Stimulated activated effector memory CD8-positive, alpha-beta T cell treated with anti-CD3 and anti-CD28 coated beads, Interleukin-12 subunit alpha, Interleukin-12 subunit beta, amount 100 ng/mL, for 72 hours (primary cell): ENCODE measurements around the gene ARHGAP15.

Source experiments
- ATAC-seq: fragments of 150-1000 bp; cut with Tn5 transposase; 2 replicates; pipeline ENCODE4 v1.10.0; 2021
- DNase-seq, 2 donors: peaks; one replicate each; pipeline ENCODE4 v3.0.0; 2021 to 2022; ENCODE audit warnings: low spot score in 2 of 2
- H3K27ac Mint-ChIP-seq: one replicate; pipeline ENCODE4 v1.8.0; 2022; ENCODE audit warnings: mild to moderate bottlenecking, mixed read lengths
- H3K36me3 Mint-ChIP-seq: one replicate; pipeline ENCODE4 v1.8.0; 2022; ENCODE audit warnings: mild to moderate bottlenecking, mixed read lengths
- H3K4me1 Mint-ChIP-seq: one replicate; pipeline ENCODE4 v1.8.0; 2022; ENCODE audit warnings: mixed read lengths
- H3K4me3 Mint-ChIP-seq: one replicate; pipeline ENCODE4 v1.8.0; 2022; ENCODE audit warnings: mild to moderate bottlenecking, mixed read lengths
- H3K9me3 Mint-ChIP-seq: one replicate; pipeline ENCODE4 v1.8.0; 2022; ENCODE audit warnings: mixed read lengths

Gene ARHGAP15

GRCh38 chr2:143218621-143219020 is 89.4 kb downstream of the ARHGAP15 start:
- peak overlapping the region; percentile 32 for H3K27ac Mint-ChIP-seq
- ATAC-seq (no peak), DNase-seq (no peak)
- peaks cover 23% of the 10 kb centered on the region for H3K4me1 Mint-ChIP-seq
- H3K36me3 Mint-ChIP-seq = peaks cover 30% of the 10 kb centered on the region
- no peaks in the 10 kb centered on the region for H3K9me3 Mint-ChIP-seq
- no peak overlapping the region for H3K4me3 Mint-ChIP-seq

- Mint-ChIP-seq H3K4me1 (peaks cover 24% of the 10 kb centered on the region), H3K36me3 (peaks cover 30% of the 10 kb centered on the region), H3K9me3 (no peaks in the 10 kb centered on the region), H3K4me3 (no peak overlapping the region), H3K27ac (no peak overlapping the region)
- ATAC-seq (no peak), DNase-seq (no peak)
Measured at GRCh38 chr2:143219266-143219665, 90.0 kb downstream of the ARHGAP15 start.

GRCh38 chr2:143223556-143223955 is 94.3 kb downstream of the ARHGAP15 start:
- ATAC-seq (no peak), DNase-seq (no peak)
- H3K9me3 Mint-ChIP-seq = no peaks in the 10 kb centered on the region
- no peak overlapping the region for H3K4me3 Mint-ChIP-seq
- peak overlapping the region; percentile 29 for H3K27ac Mint-ChIP-seq
- peaks cover 21% of the 10 kb centered on the region for H3K4me1 Mint-ChIP-seq
- peaks cover 7% of the 10 kb centered on the region for H3K36me3 Mint-ChIP-seq

- peaks cover 27% of the 10 kb centered on the region for H3K36me3 Mint-ChIP-seq
- H3K4me3 Mint-ChIP-seq = peak overlapping the region; percentile 21
- peaks cover 21% of the 10 kb centered on the region for H3K4me1 Mint-ChIP-seq
- DNase-seq = no peak
- H3K27ac Mint-ChIP-seq = no peak overlapping the region
- H3K9me3 Mint-ChIP-seq = no peaks in the 10 kb centered on the region
- no peak for ATAC-seq
Measured at GRCh38 chr2:143225931-143226330, 96.7 kb downstream of the ARHGAP15 start.

GRCh38 chr2:143226714-143227541 is 97.7 kb downstream of the ARHGAP15 start:
- H3K27ac Mint-ChIP-seq = no peak overlapping the region
- H3K9me3 Mint-ChIP-seq = no peaks in the 10 kb centered on the region
- peak overlapping the region; percentile 21 for H3K4me3 Mint-ChIP-seq
- peaks cover 34% of the 10 kb centered on the region for H3K36me3 Mint-ChIP-seq
- no peak for DNase-seq
- peaks cover 21% of the 10 kb centered on the region for H3K4me1 Mint-ChIP-seq
- ATAC-seq = peak; percentile 37

- Mint-ChIP-seq H3K27ac (no peak overlapping the region), H3K4me1 (peaks cover 9% of the 10 kb centered on the region), H3K4me3 (no peak overlapping the region), H3K36me3 (peaks cover 54% of the 10 kb centered on the region), H3K9me3 (peaks cover 16% of the 10 kb centered on the region)
- no peak for DNase-seq
- no peak for ATAC-seq
Measured at GRCh38 chr2:143229411-143229810, 100.2 kb downstream of the ARHGAP15 start.

GRCh38 chr2:143229952-143230351 is 100.7 kb downstream of the ARHGAP15 start:
- Mint-ChIP-seq H3K4me1 (peaks cover 9% of the 10 kb centered on the region), H3K4me3 (no peak overlapping the region), H3K27ac (no peak overlapping the region), H3K36me3 (peaks cover 56% of the 10 kb centered on the region), H3K9me3 (peaks cover 16% of the 10 kb centered on the region)
- DNase-seq (no peak), ATAC-seq (no peak)

- H3K4me3 Mint-ChIP-seq = no peak overlapping the region
- peaks cover 9% of the 10 kb centered on the region for H3K4me1 Mint-ChIP-seq
- ATAC-seq (no peak), DNase-seq (no peak)
- H3K36me3 Mint-ChIP-seq = peaks cover 61% of the 10 kb centered on the region
- H3K9me3 Mint-ChIP-seq = peaks cover 16% of the 10 kb centered on the region
- no peak overlapping the region for H3K27ac Mint-ChIP-seq
Measured at GRCh38 chr2:143230506-143231253, 101.5 kb downstream of the ARHGAP15 start.

GRCh38 chr2:143231254-143231645 is 102.0 kb downstream of the ARHGAP15 start:
- peaks cover 5% of the 10 kb centered on the region for H3K4me1 Mint-ChIP-seq

GRCh38 chr2:143237146-143237777 is 108.0 kb downstream of the ARHGAP15 start:
- Mint-ChIP-seq H3K4me1 (peaks cover 16% of the 10 kb centered on the region), H3K4me3 (no peak overlapping the region), H3K9me3 (peaks cover 16% of the 10 kb centered on the region), H3K36me3 (peaks cover 32% of the 10 kb centered on the region), H3K27ac (no peak overlapping the region)
- no peak for ATAC-seq
- DNase-seq = no peak

More at GRCh38 chr2:143231254-143231645, 102.0 kb downstream of the ARHGAP15 start:
- H3K36me3 Mint-ChIP-seq = peaks cover 61% of the 10 kb centered on the region
- ATAC-seq (no peak), DNase-seq (no peak)
- H3K27ac Mint-ChIP-seq = peak overlapping the region; percentile 74
- H3K4me3 Mint-ChIP-seq = no peak overlapping the region
- H3K9me3 Mint-ChIP-seq = peaks cover 16% of the 10 kb centered on the region

- peaks cover 8% of the 10 kb centered on the region for H3K36me3 Mint-ChIP-seq
- H3K9me3 Mint-ChIP-seq = no peaks in the 10 kb centered on the region
- DNase-seq (no peak), ATAC-seq (no peak)
- H3K27ac Mint-ChIP-seq = no peak overlapping the region
- no peak overlapping the region for H3K4me3 Mint-ChIP-seq
- H3K4me1 Mint-ChIP-seq = peaks cover 16% of the 10 kb centered on the region
Measured at GRCh38 chr2:143241403-143242088, 112.3 kb downstream of the ARHGAP15 start.

- peak; percentile 84 for ATAC-seq
- H3K9me3 Mint-ChIP-seq = no peaks in the 10 kb centered on the region
- H3K4me3 Mint-ChIP-seq = no peak overlapping the region
- DNase-seq = no peak
- H3K27ac Mint-ChIP-seq = no peak overlapping the region
- H3K36me3 Mint-ChIP-seq = peaks cover 18% of the 10 kb centered on the region
- H3K4me1 Mint-ChIP-seq = peaks cover 12% of the 10 kb centered on the region
Measured at GRCh38 chr2:143246246-143246645, 117.0 kb downstream of the ARHGAP15 start.

- H3K4me3 Mint-ChIP-seq = no peak overlapping the region
- H3K36me3 Mint-ChIP-seq = peaks cover 16% of the 10 kb centered on the region
- peak; percentile 76 for ATAC-seq
- H3K4me1 Mint-ChIP-seq = peaks cover 6% of the 10 kb centered on the region
- no peaks in the 10 kb centered on the region for H3K9me3 Mint-ChIP-seq
- peak in 1 of 2 donors; percentile 65 for DNase-seq
- H3K27ac Mint-ChIP-seq = no peak overlapping the region
Measured at GRCh38 chr2:143246815-143247744, 117.9 kb downstream of the ARHGAP15 start.

- peaks cover 25% of the 10 kb centered on the region for H3K36me3 Mint-ChIP-seq
- ATAC-seq (no peak), DNase-seq (no peak)
- H3K27ac Mint-ChIP-seq = peak overlapping the region; percentile 69
- H3K9me3 Mint-ChIP-seq = no peaks in the 10 kb centered on the region
- peaks cover 15% of the 10 kb centered on the region for H3K4me1 Mint-ChIP-seq
- H3K4me3 Mint-ChIP-seq = no peak overlapping the region
Measured at GRCh38 chr2:143248631-143249030, 119.4 kb downstream of the ARHGAP15 start.
